Natural killer cell (primary cell): ENCODE data around the gene DPP9. TPM values are rescaled to one million over a fixed set of nuclear protein-coding genes. Genes with fewer than 3 reads are reported as not detected.

Source experiments
- ATAC-seq, 3 donors: fragments of 150-1000 bp in 2 of 3; fragments of 200-7000 bp in 1 of 3; cut with Tn5 transposase; 1 replicate in 1 of 3; 2 replicates in 2 of 3; pipeline ENCODE4 v1.10.0; 2021; ENCODE audit warnings: mild to moderate bottlenecking in 2 of 3, moderate library complexity in 2 of 3
- DNase-seq, 2 donors: peaks; one replicate each; pipeline versions ENCODE4 v3.0.0 to v3.0.0-alpha.2; 2013 to 2021; ENCODE audit warnings: mixed read lengths in 1 of 2
- H3K27ac ChIP-seq: one replicate; pipeline ENCODE4 v1.5.1; 2013; ENCODE audit warnings: mild to moderate bottlenecking, low read length
- H3K27me3 ChIP-seq: one replicate; pipeline ENCODE4 v1.6.1; 2013; ENCODE audit warnings: low read length; ENCODE audit not compliant: control insufficient read depth, insufficient read depth
- H3K36me3 ChIP-seq: one replicate; pipeline ENCODE4 v1.6.1; 2013; ENCODE audit warnings: low read length; ENCODE audit not compliant: control insufficient read depth, insufficient read depth
- H3K4me1 ChIP-seq: one replicate; pipeline ENCODE4 v1.6.1; 2013; ENCODE audit warnings: low read length; ENCODE audit not compliant: control insufficient read depth, insufficient read depth
- H3K4me3 ChIP-seq: one replicate; pipeline ENCODE4 v1.5.1; 2013; ENCODE audit warnings: low read length
- H3K9me3 ChIP-seq: one replicate; pipeline ENCODE4 v1.6.1; 2013; ENCODE audit warnings: low read length; ENCODE audit not compliant: control insufficient read depth, insufficient read depth
- H3K27ac Mint-ChIP-seq, 2 donors: one replicate each; pipeline ENCODE4 v1.8.0; 2022; ENCODE audit warnings: mild to moderate bottlenecking in 2 of 2, mixed read lengths in 2 of 2, moderate library complexity in 1 of 2
- H3K27me3 Mint-ChIP-seq, 2 donors: one replicate each; pipeline ENCODE4 v1.8.0; 2022; ENCODE audit warnings: low read depth in 2 of 2, mixed read lengths in 2 of 2
- H3K36me3 Mint-ChIP-seq: one replicate; pipeline ENCODE4 v1.8.0; 2022; ENCODE audit warnings: mixed read lengths
- H3K4me1 Mint-ChIP-seq, 2 donors: one replicate each; pipeline ENCODE4 v1.8.0; 2022; ENCODE audit warnings: mixed read lengths in 2 of 2
- H3K4me3 Mint-ChIP-seq: one replicate; pipeline ENCODE4 v1.8.0; 2022; ENCODE audit warnings: mild to moderate bottlenecking, moderate library complexity, mixed read lengths
- H3K9me3 Mint-ChIP-seq, 2 donors: one replicate each; pipeline ENCODE4 v1.8.0; 2022; ENCODE audit warnings: mixed read lengths in 2 of 2
- WGBS: methylation state at CpG from one replicate; pipeline ENCODE4 v1.1.7; 2013; ENCODE audit warnings: missing lambda C conversion rate; ENCODE audit not compliant: insufficient coverage; 5-methylcytosine and 5-hydroxymethylcytosine counted together
- intact Hi-C: fragments of 100-400 bp; cut with micrococcal nuclease; formaldehyde crosslinking; loops from one replicate; pipeline ENCODE4 v1.14.2; 2022
- total RNA-seq, 4 donors: library from RNA; stranded (reverse); fragments of 120-200 nt in 1 of 4; gene quantifications; one replicate each; pipeline versions ENCODE4 v1.2.3 to v1.2.4, GENCODE V29; 2013 to 2022
- TF ChIP-seq, protein P1 (sequence below): fragments of 200-600 bp; IDR thresholded peaks from one replicate; pipeline ENCODE4 v1.8.0; 2022; ENCODE audit warnings: antibody characterized with exemption

DPP9 gene
- total RNA-seq, 3 donors from 2014 or later (not counting 1 experiment from before 2014, with no cell fraction given), result 133 to 183 (median 165) TPM

DNA sequence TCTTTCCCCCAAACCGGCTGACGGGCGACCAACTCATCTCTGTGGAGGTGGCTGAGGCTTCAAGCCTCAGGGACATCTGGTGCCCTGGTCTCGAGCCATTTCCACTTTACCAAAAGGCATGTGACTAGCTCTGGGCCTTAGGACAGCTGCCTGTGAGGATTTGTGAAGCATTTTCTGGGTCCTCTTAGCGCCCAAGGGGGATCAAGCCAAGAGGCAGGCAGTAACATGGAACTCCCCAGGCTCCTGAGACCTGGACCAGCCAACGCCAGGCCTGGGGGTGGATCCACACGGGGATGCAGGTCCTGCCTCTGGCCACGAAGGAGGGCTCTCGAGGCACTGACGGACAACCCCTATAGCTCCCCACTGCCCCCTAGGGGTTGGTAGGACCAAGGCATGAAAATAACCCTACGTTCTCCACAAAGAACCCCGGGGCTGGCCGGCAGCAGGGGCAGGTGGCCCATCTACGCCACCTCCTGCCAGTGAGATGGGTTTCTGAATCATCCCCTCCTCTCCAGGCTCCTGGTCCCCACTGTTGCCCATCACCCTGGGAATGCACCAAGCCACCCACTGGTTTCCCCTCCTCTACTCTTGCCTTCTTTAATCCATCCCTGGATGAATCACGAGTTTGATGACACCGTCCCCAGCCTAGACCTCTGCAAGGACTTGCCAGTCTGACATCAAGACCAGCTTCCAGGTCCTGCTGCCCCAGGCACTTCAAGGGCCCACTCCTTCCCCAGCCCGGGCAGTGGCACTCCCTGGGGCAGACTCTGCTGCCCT is 46.5 kb downstream of the DPP9 start:
- 94% methylated on average over 17 of the region's 17 CpGs for WGBS
- Histone ChIP-seq H3K4me1 (no peaks in the 10 kb centered on the region), H3K4me3 (no peak overlapping the region), H3K9me3 (no peaks in the 10 kb centered on the region), H3K36me3 (peaks cover 26% of the 10 kb centered on the region), H3K27ac (no peak overlapping the region), H3K27me3 (no peaks in the 10 kb centered on the region)
- H3K36me3 Mint-ChIP-seq, result no peaks in the 10 kb centered on the region
- DNase-seq, result peak in 1 of 2 donors; percentile 57
- ATAC-seq, result peak in 2 of 3 donors; percentile 40 to 50
- intact Hi-C loops, result no loop called here
- H3K4me1 Mint-ChIP-seq, result no peaks in the 10 kb centered on the region
- H3K27me3 Mint-ChIP-seq, result no peaks in the 10 kb centered on the region
- H3K9me3 Mint-ChIP-seq, result no peaks in the 10 kb centered on the region
- H3K27ac Mint-ChIP-seq, result peak overlapping the region in 1 of 2 donors; percentile 53
- H3K4me3 Mint-ChIP-seq, result no peak overlapping the region
- TF ChIP-seq, protein P1, sequence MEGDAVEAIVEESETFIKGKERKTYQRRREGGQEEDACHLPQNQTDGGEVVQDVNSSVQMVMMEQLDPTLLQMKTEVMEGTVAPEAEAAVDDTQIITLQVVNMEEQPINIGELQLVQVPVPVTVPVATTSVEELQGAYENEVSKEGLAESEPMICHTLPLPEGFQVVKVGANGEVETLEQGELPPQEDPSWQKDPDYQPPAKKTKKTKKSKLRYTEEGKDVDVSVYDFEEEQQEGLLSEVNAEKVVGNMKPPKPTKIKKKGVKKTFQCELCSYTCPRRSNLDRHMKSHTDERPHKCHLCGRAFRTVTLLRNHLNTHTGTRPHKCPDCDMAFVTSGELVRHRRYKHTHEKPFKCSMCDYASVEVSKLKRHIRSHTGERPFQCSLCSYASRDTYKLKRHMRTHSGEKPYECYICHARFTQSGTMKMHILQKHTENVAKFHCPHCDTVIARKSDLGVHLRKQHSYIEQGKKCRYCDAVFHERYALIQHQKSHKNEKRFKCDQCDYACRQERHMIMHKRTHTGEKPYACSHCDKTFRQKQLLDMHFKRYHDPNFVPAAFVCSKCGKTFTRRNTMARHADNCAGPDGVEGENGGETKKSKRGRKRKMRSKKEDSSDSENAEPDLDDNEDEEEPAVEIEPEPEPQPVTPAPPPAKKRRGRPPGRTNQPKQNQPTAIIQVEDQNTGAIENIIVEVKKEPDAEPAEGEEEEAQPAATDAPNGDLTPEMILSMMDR, result peak; percentile 24

DNA sequence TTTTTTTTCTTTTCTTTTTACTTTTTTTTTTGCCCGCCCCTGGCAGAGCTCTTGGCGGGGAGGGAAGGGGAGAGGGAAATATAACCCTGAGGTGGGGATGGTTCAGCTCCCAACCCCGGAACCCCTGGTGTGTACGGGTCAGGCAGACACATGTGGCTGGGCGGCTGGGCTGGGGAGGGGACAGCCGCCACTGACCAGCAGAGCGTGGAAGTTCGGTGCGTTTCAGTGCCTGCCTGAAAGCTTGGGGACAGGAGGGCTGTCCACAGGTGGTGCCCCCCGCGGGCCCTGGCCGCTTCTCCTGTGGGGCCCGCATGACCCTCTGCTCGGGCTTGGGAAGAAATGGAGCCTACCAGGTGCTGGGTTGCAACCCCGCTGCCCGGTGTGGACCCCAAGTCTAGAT is 48.3 kb downstream of the DPP9 start:
- Mint-ChIP-seq H3K4me1 (peaks cover 0 to 5% of the 10 kb centered on the region in 2 donors), H3K27ac (no peak overlapping the region), H3K36me3 (no peaks in the 10 kb centered on the region), H3K27me3 (no peaks in the 10 kb centered on the region), H3K4me3 (no peak overlapping the region), H3K9me3 (no peaks in the 10 kb centered on the region)
- ATAC-seq, result no peak
- TF ChIP-seq, protein P1, result no peak
- no peak for DNase-seq
- WGBS, result 93% methylated on average over 15 of the region's 16 CpGs
- no peak overlapping the region for H3K27ac ChIP-seq
- intact Hi-C loops, result no loop called here
- peaks cover 4% of the 10 kb centered on the region for H3K4me1 ChIP-seq
- H3K4me3 ChIP-seq, result no peak overlapping the region
- no peaks in the 10 kb centered on the region for H3K27me3 ChIP-seq
- no peaks in the 10 kb centered on the region for H3K9me3 ChIP-seq
- peaks cover 21% of the 10 kb centered on the region for H3K36me3 ChIP-seq

DNA sequence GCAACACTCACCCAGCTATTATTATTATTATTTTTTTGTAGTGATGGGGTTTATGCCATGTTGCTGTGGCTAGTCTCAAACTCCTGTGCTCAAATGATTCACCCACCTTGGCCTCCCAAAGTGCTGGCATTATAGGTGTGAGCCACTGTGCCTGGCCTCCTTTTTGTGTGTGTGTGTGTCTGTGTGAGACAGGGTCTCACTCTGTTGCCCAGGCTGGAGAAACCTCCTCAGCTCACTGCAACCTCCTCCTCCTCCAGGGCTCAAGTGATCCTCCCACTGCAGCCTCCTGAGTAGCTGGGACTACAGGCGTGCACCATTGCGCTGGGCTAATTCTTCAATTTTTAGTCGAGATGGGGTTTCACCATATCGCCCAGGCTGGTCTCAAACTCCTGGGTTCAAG is 49.9 kb downstream of the DPP9 start:
- no peaks in the 10 kb centered on the region for H3K36me3 Mint-ChIP-seq
- Histone ChIP-seq H3K9me3 (no peaks in the 10 kb centered on the region), H3K27ac (no peak overlapping the region), H3K36me3 (peaks cover 12% of the 10 kb centered on the region), H3K4me3 (no peak overlapping the region), H3K27me3 (no peaks in the 10 kb centered on the region), H3K4me1 (peaks cover 15% of the 10 kb centered on the region)
- TF ChIP-seq, protein P1, result no peak
- ATAC-seq (no peak), DNase-seq (no peak)
- intact Hi-C loops, result no loop called here
- H3K27ac Mint-ChIP-seq, result no peak overlapping the region
- peaks cover 6 to 21% of the 10 kb centered on the region in 2 donors for H3K4me1 Mint-ChIP-seq
- 96% methylated on average over 4 of the region's 4 CpGs for whole genome bisulfite sequencing
- H3K27me3 Mint-ChIP-seq, result no peaks in the 10 kb centered on the region
- no peaks in the 10 kb centered on the region for H3K9me3 Mint-ChIP-seq
- H3K4me3 Mint-ChIP-seq, result no peak overlapping the region

DNA sequence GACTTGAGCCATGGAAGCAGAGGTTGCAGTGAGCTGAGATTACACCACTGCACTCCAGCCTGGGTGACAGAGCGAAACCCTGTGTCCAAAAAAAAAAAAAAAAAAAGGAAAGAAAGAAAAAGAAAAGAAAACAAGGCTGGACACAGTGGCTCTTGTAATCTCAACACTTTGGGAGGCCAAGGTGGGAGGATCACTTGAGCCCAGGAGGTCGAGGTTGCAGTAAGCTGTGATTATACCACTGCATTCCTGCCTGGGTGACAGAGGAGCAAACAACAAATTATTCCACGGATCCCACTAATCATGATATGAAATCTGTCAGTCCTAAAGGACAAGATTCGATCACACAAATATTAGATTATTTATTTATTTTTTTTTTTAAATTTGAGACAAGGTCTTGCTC is 50.4 kb downstream of the DPP9 start:
- Histone ChIP-seq H3K27ac (no peak overlapping the region), H3K9me3 (no peaks in the 10 kb centered on the region), H3K27me3 (no peaks in the 10 kb centered on the region), H3K36me3 (peaks cover 13% of the 10 kb centered on the region), H3K4me1 (peaks cover 15% of the 10 kb centered on the region), H3K4me3 (no peak overlapping the region)
- Mint-ChIP-seq H3K4me1 (peaks cover 11 to 26% of the 10 kb centered on the region in 2 donors), H3K36me3 (no peaks in the 10 kb centered on the region), H3K27ac (no peak overlapping the region), H3K4me3 (no peak overlapping the region), H3K9me3 (no peaks in the 10 kb centered on the region), H3K27me3 (no peaks in the 10 kb centered on the region)
- TF ChIP-seq, protein P1, result no peak
- DNase-seq (no peak), ATAC-seq (no peak)
- intact Hi-C loops, result no loop called here
- 59% methylated on average over 3 of the region's 4 CpGs for WGBS
